Fibroblast of skin of left quadriceps (primary cell): ENCODE data around the gene AGBL4.

Source experiments
- DNase-seq, 2 experiments: peaks; one replicate each; pipeline ENCODE4 v3.0.0-alpha.2; 2013; ENCODE audit warnings: low read depth in 2 of 2

The AGBL4 gene

DNA sequence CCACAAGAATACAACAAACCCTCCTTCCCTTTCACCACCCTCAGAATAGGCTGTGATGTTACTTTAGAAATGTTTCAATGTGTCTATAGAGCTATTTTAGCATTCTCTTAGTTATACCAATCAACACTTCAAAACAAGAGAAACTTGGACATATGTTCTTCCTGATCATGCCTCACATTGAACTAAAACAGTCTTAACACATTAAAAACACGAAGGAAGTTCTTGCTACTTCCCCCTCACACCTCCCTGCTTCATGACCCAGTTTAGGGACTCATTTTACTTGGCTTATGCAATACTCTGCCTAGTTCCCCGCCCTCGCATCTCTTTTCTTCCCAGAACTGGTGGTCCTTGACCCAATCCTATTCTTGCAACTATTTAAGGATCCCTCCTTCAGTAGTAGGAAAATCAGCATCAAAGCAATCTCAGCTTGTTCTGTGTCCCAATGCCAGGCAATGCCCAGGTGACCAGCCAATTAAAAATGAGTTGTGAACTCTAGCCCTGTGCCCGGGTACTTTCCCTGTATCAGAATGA lies 838.2 kb downstream of the AGBL4 start:
- DNase-seq = no peak

DNA sequence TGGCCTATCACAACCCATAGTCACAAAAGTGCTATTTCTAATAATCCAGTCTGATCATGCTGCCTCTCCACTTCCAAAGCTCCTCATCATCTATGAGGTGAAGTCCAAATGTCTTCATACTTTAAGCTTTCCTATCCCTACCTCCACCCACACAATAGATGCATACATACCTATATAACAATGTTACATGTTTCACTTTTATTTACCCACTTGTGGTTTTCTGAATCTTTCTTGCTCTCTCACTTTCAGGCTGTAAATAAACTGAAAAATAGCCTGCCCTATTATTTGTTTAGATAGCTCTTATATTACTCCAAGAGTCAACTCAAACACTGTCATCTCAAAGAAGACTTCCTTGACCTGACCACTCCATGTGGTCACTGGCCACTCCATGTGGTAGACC lies 840.3 kb downstream of the AGBL4 start:
- DNase-seq = no peak

DNA sequence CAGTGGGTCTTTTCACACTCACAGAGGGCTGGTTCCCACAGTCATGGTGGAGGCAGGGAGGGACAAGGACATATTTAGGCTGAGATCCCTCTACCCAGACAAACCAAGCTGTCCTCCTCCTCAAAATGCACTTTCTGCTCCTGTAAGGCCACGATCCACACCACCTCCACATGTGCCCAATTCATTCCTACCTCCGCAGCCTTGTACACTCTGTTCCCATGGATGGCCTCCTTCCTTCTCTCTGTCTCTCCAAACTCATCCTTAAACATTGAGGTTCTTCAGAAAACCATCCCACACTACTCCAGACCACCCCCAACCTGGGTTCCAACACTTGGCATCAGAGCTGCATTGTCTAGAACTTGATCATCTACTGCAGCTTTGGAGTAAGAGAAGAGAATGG lies 842.7 kb downstream of the AGBL4 start:
- DNase-seq = no peak

DNA sequence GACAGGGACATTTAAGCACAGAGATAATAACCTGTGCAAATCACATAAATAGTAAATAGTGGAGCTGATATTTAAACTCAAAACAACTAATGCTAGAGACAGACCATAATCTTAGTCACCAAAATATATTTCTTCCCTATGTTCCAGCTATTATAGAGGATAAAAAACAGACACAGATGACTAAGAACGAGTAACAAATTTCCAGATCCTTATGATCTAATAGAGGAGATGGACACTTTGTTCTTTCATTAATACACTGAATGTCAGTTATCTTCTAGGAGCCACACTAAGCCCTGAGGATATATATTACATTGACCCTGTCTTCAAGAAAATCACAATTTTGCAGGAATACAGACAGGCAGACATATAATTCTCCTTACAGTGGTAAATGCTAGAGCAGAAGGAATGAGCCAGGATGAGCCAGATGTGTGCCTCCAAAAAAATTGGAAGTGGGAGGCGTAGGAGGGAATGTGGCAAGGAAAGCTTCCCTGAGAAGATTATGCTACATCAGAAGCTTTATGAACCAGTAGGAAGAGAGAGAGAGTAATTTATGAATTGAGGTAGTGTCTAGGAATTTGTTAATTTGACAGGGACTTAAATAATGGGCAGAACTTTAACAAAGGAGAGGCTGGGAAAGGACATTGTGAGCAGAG lies 851.7 kb downstream of the AGBL4 start:
- no peak for DNase-seq

DNA sequence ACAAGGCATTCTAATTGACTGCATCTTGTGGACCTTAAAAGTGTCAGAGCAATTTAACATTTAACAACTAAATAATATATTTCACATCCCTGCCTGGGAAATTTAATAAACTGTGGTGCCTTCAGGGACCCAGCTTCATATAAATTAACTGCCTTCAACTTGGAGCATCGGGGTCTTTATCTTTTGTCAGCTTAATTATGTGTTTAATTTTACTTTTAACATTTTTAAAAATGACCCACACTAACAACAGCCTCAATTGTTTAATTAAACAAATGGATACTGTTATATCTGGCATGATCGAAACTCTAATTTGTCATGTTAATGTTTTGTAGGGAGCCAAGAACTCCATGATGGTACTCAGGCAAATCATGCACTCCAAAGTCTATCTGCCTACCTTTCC lies 857.7 kb downstream of the AGBL4 start:
- no peak for DNase-seq

DNA sequence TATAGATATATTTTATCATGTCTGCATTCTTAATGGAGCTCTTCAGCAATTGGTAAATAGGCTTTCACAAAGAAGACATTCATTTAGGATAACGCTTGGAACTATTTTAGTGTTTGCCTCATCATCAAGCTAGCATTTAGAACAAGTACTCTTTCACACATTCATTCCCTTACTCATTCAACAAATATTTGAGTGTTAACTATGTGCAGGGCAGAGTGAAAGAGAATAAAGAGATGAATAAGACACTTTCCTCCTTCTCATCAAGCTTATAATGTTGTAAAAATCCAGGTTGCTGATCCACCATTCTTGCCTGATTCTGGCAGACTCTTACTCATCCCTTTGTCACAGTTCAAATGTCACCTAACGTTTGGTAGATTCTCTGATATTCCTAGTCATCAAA lies 860.7 kb downstream of the AGBL4 start:
- DNase-seq = peak; percentile 51 to 52

DNA sequence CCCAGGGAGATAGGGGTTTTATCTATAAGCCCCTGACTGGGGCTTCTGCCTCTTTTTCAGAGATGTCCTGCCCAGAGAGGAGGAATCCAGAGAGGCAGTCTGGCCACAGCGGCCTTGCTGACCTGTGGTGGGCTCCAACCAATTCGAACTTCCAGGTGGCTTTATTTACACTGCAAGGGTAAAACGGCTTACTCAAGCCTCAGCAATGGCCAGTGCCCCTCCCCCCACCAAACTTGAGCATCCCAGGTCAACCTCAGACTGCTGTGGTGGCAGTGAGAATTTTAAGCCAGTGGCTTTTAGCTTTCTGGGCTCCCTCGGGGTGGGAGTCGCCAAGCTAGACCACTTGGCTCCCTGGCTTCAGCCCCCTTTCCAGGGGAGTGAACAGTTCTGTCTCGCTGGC lies 863.1 kb downstream of the AGBL4 start:
- no peak for DNase-seq

DNA sequence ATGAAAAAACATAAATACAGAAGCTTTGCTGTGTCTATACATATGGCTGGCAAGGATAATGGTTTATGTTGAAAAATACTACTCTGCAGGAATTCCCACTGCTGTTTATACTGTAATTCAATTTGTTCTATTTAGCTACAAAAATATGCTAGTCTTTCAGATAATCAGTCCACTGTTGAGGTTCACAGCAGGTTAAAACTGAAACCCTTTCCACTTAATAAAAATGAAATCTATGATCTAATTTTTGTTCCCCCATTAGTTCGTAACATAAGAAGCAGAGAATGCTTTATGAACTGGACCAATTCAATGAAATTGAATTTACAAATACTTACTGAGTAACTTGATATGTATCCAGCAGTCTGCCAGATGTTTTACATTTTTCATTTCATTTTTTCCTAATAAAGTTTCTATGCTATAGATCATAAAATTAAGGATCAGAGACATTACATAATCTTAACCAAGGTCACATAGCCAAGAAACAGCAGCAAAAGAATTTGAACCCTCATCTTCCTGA lies 887.0 kb downstream of the AGBL4 start:
- DNase-seq = peak in 1 of 2 experiments; percentile 4

DNA sequence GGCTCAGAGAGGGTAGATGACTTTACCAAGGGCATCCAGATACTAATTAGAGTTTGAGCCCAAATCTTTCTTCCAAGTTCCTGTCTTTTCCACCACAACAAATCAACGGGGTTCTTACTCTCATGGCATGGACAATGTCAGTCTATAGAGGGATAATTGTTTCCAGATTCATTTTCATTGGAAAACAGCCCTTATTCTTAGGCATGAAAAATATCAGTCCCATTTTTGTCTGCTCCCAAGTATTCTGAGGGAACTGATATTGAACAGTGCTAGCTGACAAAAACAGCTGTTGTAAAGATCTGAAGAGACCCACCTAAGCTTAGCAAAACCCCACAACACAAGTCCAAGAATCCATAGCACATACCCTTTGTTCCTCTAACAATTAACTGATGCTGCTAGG lies 898.0 kb downstream of the AGBL4 start:
- no peak for DNase-seq

DNA sequence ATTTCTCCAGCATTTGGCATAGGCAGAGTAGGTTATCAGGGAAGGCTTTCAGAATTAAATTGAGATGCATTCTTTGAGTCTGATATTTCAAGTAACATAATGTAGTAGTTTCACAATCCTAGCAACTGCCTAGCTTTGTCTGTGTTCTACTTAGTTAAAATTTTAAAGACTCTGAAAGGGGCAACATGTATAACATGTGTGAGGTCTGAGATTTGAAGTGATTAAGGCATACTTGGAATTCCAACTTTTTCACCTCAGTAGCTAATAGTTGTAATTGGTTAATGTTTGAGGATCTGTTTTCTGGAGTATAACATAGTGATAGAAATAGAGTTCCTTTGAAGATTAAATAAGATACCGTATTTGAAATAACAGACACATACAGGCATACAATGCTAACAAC lies 911.8 kb downstream of the AGBL4 start:
- no peak for DNase-seq

DNA sequence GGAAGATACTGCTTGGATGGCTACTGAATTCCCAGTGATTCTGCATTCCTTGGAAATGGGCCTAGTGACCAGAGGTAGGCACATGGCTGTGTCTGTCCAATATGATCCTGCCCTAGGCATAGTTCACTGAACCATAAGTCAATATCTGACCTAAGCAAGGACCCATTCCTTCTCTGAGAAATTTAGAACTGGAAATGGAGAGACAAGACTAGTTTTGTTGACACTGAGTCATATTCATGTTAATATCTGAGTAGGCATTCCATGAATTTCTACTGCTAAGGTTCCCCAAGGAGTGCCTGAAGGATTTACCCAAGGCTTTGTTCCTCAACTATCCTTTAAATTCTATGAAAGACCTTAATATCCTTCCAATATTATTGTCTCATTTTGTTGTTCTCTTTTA lies 917.3 kb downstream of the AGBL4 start:
- DNase-seq = no peak

DNA sequence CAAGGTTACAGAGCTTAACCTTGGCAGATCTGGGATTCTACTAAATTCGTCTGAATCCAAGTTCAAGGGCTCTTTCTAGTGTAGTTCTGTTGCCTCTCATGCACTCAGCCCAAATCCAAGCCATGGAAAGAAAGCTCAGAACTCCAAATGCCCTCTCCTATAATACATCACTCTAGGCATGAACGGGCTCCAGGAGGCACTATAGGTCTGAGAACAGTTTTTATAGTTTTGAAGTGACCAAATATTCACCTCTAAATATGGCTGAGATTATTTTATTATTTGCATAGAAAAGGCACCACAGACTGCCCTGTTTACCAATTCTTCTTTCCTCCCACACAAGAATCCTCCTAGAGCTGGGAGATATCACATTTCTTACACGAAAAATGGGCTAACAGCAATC lies 919.2 kb downstream of the AGBL4 start:
- DNase-seq = no peak

DNA sequence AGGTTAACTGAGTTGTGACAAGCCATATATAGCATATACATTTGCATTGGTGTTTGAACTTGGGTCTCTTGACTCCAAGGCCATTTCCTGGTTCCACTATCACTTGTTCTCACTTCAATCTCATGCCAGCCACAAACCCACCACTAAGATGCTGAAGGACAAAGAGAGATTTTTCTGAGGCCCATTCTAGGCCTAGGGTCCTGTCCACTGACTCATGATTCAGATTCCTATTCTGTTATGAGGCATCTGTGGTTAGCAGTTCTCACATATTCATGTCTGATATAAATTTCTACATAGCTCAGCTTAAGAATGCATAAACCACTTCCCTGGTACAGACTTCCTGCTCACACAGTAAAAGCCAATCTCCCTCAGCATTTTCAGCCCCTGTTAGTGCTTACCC lies 921.0 kb downstream of the AGBL4 start:
- DNase-seq = peak; percentile 90 to 92

DNA sequence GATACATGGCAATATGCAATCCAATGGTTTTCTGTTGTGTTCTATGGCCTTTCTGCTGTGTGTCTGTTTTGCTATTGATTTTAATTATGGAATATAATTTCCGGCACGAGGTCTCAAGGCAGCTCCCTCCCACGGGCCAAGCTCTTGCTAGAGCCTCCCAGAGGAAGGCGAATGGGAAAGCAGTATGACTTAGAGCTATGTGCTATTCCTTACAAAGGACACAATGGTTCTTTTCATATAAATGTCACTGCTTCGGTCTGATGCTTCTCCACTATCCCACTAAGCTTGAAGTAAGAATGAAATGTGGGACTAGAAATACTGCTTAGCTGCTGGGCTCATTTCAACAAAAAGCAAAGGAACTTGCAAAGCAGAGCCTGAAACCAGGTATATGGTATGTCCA lies 924.9 kb downstream of the AGBL4 start:
- no peak for DNase-seq

DNA sequence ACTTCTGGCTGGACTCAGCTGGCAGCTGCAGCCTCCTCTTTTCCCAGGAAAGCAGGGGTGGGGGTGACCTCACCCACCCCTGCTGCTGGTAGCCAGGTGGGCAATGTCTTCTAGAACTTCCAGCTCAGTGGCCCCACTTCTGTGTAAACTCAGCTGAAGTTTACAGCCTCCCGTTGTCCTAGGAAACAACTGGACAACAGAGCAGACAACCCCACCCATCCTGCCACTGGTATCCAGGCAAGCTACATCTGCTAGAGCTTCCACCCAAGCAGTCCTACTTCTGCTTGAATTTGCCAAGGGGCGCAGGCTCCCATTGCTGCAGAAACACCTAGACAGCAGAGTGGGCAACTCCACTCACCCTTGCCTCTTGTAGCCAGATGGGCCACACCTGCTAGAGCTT lies 937.4 kb downstream of the AGBL4 start:
- DNase-seq = no peak

DNA sequence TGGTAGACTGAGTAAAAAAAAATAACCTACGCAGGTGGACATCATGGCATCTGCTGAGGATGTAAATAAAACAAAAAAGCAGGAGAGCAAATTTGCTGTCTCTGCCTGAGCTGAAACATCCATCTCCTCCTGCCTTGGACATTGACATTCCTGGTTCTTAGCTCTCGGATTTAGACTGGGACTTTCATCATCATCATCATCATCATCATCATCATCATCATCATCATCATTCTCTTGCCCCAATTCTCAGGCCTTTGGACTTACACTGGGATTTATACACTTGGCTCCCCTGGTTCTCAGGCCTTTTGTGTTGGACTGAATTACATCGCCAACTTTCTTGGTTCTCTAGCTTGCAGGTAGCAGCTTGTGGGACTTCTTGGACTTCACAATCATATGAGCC lies 938.7 kb downstream of the AGBL4 start:
- no peak for DNase-seq

DNA sequence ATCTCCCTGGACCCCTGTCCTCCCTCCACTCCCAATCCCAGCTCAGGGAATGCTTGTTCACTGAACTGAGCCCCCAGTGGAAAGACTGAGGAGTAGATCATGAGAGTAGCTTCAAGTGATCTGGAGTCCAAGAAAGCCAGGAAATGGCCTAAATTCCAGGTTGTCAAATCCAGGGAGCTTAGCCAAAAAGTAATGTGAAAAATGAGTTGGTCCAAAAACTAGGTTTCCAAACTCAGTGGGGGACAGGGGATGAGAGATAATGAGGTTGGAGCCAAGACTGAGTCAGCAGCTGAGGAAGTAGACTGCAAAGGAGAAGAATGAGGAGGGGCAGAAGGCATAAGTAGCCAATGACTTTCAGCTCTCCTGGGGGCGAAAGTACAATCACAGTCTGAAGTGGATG lies 963.0 kb downstream of the AGBL4 start:
- peak; percentile 97 for DNase-seq

DNA sequence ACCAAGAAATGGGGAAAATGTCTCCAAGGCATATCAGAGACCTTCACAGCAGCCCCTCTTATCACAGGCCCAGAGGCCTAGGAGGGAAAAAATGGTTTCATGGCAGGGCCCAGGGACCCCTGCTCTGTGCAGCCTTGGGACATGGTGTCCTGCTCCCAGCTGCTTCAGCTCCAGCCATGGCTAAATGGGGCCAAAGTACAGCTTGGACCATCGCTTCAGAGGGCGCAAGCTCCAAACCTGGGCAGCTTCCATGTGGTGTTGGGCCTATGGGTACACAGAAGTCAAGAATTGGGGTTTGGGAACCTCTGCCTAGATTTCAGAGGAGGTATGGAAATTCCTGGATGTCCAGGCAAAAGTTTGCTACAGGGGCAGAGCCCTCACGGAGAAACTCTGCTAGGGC lies 964.7 kb downstream of the AGBL4 start:
- DNase-seq = no peak

DNA sequence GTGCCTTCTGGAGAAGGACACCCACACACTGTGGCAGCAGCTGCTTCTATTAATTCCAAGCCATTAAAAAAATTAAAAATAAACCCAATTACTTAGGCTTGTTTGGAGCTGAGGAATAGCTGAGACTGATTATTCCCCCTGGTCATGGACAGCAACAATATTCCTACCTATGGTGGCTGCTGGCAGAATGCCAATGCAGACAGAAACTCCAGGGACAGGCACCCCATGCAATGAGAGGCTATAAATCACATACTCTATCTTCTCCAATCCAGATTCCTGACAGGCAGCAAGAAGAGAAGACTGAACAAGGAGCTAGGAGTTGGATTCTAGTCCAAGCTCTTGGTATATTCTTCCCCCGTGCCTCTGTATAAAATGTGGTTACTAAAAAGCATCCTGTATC lies 971.7 kb downstream of the AGBL4 start:
- no peak for DNase-seq

DNA sequence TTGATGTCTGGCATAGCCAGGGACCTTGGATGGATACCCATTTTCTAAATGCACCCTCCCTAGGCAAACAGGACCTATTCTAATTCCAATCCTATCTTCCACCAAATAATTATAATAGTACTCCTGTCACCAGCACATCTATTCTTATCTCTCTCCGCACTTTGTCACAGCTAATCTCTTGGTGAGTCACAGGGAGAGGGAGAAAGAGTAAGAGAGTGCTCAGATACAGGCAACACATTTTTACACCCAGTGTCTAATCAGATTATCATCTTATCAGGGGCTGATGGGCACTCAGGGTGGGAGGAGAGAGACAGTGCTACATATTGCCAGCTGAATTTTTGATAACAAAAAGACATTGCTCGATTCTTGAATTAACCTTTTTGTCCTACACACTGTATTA lies 972.1 kb downstream of the AGBL4 start:
- no peak for DNase-seq

DNA sequence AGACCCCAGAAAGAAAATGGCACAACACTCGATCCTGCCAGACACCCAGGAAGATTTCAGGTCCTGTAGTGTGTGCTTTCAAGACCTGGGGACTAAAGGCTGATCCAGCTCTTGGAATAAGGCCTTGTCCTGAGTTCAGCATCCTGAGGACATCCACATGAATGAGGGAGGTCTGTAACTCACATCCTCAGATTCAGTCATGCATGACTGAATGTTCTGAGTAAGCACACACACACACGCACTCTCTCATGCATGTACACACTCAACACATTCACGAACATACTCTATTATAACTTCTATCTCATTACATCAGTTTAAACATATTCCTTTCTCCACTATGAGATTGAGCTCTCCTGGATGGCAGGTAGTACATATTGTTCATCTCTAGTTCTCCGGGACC lies 973.7 kb downstream of the AGBL4 start:
- DNase-seq = no peak

DNA sequence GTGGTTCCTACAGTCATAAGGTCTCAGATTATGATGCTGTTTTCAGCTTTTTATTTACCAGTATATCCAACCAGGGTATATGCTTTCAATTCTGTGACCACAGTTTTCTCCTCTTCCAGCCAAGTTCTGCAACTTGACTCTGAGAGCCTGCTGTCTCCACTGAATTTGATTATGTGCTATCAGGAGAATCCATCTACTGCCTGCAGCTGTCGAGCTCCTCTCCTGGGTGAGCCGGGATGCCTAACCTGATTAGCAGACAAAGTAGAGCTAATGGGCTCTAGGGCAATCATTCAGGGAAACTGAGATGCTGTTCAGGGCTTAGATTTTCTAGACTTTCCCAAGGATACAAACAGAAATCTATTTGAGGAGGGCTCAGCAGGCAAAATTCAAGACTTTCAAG lies 975.6 kb downstream of the AGBL4 start:
- DNase-seq = no peak

DNA sequence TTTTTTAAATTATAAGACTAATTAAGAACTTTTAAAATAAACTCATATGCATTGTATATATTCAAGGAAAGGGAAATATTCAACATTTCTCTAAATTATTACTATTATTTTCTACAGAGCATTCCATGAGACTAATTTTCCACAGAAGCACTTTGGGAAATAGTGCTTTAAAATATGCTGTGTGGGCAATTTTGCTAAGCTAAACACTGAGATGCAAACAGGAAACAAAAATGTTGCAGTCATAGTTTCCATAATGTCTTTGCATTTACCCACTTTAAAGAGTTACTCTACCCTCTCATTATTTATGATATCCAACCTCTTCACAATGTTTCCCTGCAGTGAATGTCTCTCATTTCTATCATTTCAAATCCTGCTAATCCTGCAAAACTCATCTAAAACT lies 977.4 kb downstream of the AGBL4 start:
- DNase-seq = no peak

DNA sequence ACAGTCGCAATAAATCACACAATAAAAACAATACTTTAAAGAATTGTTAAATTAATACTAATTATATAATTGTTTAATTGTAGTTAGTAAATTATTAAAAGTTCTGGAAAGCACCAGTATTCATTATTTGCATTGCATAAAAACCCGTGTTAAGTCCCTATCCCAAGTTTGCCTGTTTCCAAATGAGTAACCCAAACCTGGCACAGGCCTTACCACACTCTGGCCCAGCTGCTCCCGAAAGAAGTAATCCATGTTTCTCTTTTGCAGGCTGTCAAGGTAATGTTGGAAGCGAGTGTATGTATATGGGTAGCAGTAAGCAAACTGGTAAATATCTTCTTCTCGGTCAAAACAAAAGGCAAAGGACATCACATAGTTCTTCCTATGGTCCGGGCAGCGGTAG lies 978.4 kb downstream of the AGBL4 start:
- no peak for DNase-seq
